NT2/D1 (cell line): ENCODE results near the gene INAFM2.

Source experiments
- DNase-seq: peaks from one replicate; pipeline ENCODE4 v3.0.0-alpha.2; 2011; ENCODE audit warnings: low read depth, low spot score
- H3K27me3 ChIP-seq: 2 replicates; pipeline ENCODE4 v1.6.0; 2011; ENCODE audit warnings: mild to moderate bottlenecking; ENCODE audit not compliant: insufficient read length, insufficient read depth
- H3K36me3 ChIP-seq: 2 replicates; pipeline ENCODE4 v1.6.1; 2011; ENCODE audit warnings: mild to moderate bottlenecking, low read length, mixed read lengths; ENCODE audit not compliant: insufficient read depth, insufficient read length
- H3K4me1 ChIP-seq: 2 replicates; pipeline ENCODE4 v1.5.1; 2011; ENCODE audit not compliant: insufficient read depth, insufficient read length
- H3K4me3 ChIP-seq: 2 replicates; pipeline ENCODE4 v1.5.1; 2011; ENCODE audit warnings: low read depth; ENCODE audit not compliant: insufficient read length
- H3K9ac ChIP-seq: 2 replicates; pipeline ENCODE4 v1.6.0; 2011; ENCODE audit warnings: low read depth; ENCODE audit not compliant: insufficient read length
- H3K9me3 ChIP-seq: 2 replicates; pipeline ENCODE4 v1.5.1; 2011; ENCODE audit warnings: mild to moderate bottlenecking, low read length; ENCODE audit not compliant: insufficient read depth
- SUZ12 ChIP-seq: IDR thresholded peaks from 2 replicates; pipeline ENCODE4 v1.6.1; 2011; ENCODE audit not compliant: insufficient read length, insufficient read depth; ENCODE audit errors: extremely low read depth
- YY1 ChIP-seq: IDR thresholded peaks from 2 replicates; pipeline ENCODE4 v1.6.1; 2011; ENCODE audit not compliant: insufficient read length, insufficient read depth
- ZNF274 ChIP-seq: IDR thresholded peaks from 2 replicates; pipeline ENCODE4 v1.6.1; 2011; ENCODE audit warnings: mild to moderate bottlenecking, low read depth, low read length

INAFM2 gene

DNA sequence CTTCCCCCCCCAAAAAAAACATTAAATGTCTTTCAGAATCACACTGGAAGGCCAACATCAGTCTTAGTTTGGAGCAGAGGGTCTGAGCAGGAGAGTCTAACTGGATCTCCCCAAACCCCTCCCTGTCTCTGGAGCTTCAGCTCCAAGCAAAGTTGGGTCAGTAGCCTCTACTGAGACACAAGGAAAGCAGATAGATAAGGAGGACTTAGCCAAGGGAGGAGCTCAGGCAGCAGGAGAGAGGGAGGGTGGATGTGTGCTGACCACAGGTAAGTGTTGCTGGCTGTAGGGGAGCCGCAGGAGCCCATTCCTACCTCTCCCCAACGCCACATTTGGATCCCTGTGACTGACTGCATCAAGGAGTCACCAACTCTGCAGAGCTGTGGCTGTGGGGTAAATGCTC is 22.7 kb upstream of the INAFM2 start:
- DNase-seq, result no peak
- Histone ChIP-seq H3K27me3 (no peaks in the 10 kb centered on the region), H3K4me3 (no peak overlapping the region), H3K9me3 (peaks cover 7% of the 10 kb centered on the region; the same call in 1 of the 2 replicates), H3K36me3 (no peaks in the 10 kb centered on the region), H3K9ac (no peak overlapping the region), H3K4me1 (peaks cover 11% of the 10 kb centered on the region)
- TF ChIP-seq YY1 (no peak), ZNF274 (no peak), SUZ12 (no peak)

DNA sequence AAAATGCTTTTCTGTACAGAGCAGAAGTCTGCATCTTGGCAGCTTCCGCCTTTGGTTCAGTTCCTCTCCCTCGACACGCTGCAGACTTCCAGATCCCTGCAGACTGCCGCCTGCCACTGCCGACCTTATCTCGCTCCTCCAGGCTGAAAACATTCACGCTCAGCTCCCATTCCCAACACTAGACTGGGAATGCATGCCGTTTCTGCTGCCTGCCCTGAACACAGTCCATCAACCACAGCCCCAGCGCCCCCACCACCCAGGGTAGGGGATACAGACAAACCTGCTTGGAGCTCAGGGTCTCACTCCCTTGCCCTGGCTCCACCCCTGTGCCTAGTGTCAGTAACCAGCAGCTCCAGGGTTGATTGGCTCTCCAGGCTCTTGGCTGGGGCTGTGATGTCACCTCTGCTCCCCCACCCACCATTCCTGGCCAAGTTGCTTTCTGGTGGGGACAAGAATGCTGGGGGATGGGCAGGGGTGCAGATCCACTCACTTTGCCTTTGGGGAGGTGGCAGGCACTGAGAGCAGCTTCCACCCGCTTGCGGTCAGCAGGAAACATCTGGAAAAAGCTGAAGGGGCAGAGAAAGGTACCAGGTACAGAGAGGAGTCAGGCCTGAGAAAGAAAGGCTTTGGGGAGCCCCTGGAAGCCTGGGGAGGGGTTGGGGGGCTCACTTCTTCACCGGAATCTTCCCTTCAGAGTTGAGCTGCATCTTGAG is 21.9 kb upstream of the INAFM2 start:
- no peak for TF ChIP-seq ZNF274
- TF ChIP-seq YY1, result no peak
- H3K36me3 ChIP-seq, result no peaks in the 10 kb centered on the region
- no peaks in the 10 kb centered on the region for H3K27me3 ChIP-seq
- H3K4me3 ChIP-seq, result peak overlapping the region; percentile 11
- peak overlapping the region; percentile 64 for H3K9ac ChIP-seq
- peaks cover 7% of the 10 kb centered on the region; the same call in 1 of the 2 replicates for H3K9me3 ChIP-seq
- no peak for DNase-seq
- H3K4me1 ChIP-seq, result peaks cover 15% of the 10 kb centered on the region

DNA sequence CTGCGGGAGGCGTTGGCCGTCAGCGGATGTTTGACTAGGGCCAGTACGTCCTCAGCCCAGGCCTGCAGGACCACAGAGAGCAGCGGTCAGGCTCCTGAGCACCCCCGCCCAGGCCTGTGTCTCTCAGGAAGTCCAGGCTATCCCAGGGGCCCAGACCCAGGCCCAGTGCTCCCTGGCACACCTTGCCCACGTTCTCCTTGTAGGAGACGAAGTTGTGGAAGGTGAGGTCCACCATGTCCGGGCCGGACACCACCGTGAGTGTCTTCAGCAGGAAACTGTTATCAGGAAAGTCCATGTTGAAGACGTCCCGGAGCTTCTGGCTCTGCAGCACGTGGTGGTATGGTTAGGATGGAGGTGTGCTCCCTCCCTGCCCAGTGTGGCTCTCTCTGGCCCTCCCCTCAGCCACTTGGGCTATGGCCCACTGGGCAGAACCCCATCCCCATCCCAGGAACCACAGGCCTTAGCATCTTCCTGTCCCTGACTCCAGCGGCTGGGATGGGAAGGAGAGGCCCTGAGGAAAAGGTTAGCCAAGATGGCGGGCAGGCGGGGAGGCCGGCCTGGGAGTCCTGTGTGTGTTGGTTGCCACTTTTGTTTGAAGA is 21.1 kb upstream of the INAFM2 start:
- H3K9ac ChIP-seq, result peak overlapping the region; percentile 64
- TF ChIP-seq YY1 (no peak), SUZ12 (no peak), ZNF274 (no peak)
- no peaks in the 10 kb centered on the region for H3K27me3 ChIP-seq
- H3K4me3 ChIP-seq, result peak overlapping the region; percentile 11
- H3K9me3 ChIP-seq, result peaks cover 7% of the 10 kb centered on the region; the same call in 1 of the 2 replicates
- DNase-seq, result no peak
- peaks cover 23% of the 10 kb centered on the region for H3K4me1 ChIP-seq
- no peaks in the 10 kb centered on the region for H3K36me3 ChIP-seq

DNA sequence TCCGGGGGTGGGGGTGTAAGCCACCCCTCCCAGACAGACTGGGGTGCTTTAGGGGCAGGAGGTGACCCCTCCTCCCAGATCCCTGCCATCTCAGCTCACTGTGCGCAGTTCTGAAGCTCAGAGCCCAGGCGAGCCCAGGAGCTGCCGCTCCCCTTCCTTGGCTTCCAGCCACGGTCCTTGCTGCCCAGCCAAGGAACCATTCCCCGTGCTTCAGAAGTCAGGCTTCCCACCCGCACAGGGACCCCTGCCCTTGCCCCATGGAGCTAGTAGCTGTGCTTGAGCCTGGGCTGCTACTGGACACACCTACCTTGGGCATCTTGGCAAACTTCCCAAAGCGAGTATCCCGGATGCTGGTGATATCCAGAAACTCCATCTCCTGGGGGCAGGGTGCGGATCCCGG is 20.5 kb upstream of the INAFM2 start:
- no peak overlapping the region for H3K9ac ChIP-seq
- peaks cover 7% of the 10 kb centered on the region; the same call in 1 of the 2 replicates for H3K9me3 ChIP-seq
- no peak for DNase-seq
- no peaks in the 10 kb centered on the region for H3K36me3 ChIP-seq
- H3K27me3 ChIP-seq, result no peaks in the 10 kb centered on the region
- no peak for TF ChIP-seq YY1
- no peak for TF ChIP-seq SUZ12
- peaks cover 25% of the 10 kb centered on the region for H3K4me1 ChIP-seq
- H3K4me3 ChIP-seq, result no peak overlapping the region

DNA sequence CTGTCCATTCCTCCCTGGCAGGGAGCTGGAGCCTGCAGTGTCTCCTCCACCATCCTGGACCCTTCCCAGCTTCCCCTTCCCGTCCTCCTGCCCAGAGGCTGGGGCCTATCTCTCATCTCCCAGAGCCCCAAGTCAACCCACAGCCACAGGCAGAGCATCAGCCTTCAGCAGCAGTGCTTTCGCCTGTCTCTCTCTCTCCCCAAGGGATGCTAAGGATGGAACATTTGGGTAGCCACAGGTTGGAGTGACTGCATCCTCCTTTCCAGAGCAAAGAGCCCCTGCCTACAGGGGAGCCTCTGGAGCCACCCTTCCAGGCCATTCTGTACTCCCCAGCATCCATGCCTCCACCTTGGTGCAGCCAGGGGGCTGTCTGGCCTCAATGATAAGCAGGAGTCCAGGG is 19.9 kb upstream of the INAFM2 start:
- Histone ChIP-seq H3K9me3 (peaks cover 7% of the 10 kb centered on the region; the same call in 1 of the 2 replicates), H3K4me3 (no peak overlapping the region), H3K27me3 (no peaks in the 10 kb centered on the region), H3K36me3 (no peaks in the 10 kb centered on the region), H3K4me1 (peaks cover 27% of the 10 kb centered on the region), H3K9ac (no peak overlapping the region)
- DNase-seq, result no peak
- TF ChIP-seq ZNF274, result no peak
- TF ChIP-seq SUZ12, result no peak
- TF ChIP-seq YY1, result no peak

DNA sequence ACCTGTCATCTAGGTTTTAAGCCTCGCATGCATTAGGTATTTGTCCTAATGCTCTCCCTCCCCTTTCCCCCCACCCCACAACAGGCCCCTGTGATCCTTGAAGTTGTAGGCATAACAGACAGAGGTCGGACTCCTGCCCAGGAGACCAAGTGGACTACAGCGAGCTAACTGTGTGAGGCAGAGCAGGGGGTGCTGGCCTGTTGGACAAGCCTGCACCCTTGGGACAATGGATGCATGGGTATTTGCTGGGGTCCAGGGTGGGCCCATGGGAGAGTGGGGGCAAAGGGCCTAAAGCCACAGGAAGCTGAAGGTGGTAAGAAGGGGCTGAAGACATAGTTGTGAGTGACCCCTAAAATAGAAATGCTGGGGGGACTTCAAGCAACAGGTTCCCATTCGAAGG is 18.2 kb upstream of the INAFM2 start:
- no peaks in the 10 kb centered on the region for H3K27me3 ChIP-seq
- no peak for TF ChIP-seq SUZ12
- TF ChIP-seq YY1, result no peak
- H3K4me3 ChIP-seq, result no peak overlapping the region
- DNase-seq, result no peak
- peaks cover 34% of the 10 kb centered on the region for H3K4me1 ChIP-seq
- no peaks in the 10 kb centered on the region for H3K36me3 ChIP-seq
- peaks cover 3% of the 10 kb centered on the region; the same call in 1 of the 2 replicates for H3K9me3 ChIP-seq
- no peak overlapping the region for H3K9ac ChIP-seq

DNA sequence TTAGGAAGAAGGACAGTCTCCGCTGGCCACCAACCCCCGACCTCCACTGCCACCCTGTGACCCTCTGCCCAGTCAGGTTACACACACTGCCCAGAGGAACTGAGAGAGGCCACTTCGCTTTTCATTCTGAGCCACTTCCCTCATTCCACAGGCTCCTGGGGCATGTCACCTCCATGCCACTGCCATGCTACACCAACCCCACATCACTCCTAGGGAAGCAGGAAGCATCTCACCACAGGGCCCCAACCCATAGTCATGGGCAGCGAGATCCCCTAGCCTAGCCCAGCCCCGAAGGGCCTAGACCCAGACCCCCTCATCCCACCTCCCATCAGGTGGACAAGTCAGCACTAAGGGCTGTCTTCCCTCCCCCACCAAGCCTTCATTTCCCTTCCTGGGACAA is 17.1 kb upstream of the INAFM2 start:
- DNase-seq, result no peak
- Histone ChIP-seq H3K4me3 (no peak overlapping the region), H3K9ac (no peak overlapping the region), H3K36me3 (no peaks in the 10 kb centered on the region), H3K9me3 (no peaks in the 10 kb centered on the region), H3K27me3 (peaks cover 4% of the 10 kb centered on the region), H3K4me1 (peaks cover 31% of the 10 kb centered on the region)
- no peak for TF ChIP-seq ZNF274
- no peak for TF ChIP-seq YY1
- no peak for TF ChIP-seq SUZ12
